ENCODE measurements around the gene GIMAP8. TPM values are rescaled to one million over a fixed set of nuclear protein-coding genes. Genes with fewer than 3 reads are reported as not detected.

Gene GIMAP8
- total and polyA plus RNA-seq, 10 donors = 10.9 to 96.0 (median 54.1) TPM

DNA sequence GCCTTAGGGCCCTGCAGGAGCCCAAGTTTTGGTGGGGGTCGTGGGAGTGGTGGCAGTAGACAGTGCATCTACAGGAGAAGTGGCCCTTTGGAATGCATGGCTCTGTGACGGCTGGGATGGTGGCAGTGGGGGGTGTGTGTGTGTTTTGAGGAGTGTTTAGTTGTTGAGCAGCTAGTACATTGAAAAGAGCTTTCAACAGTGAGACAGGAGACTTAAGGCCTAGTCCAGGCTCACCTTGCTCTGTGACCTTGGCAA lies 44.2 kb upstream of the GIMAP8 start:
- Histone ChIP-seq H3K4me1 (peaks cover 22 to 74% (median 41%) of the 10 kb centered on the region in 6 donors), H3K27ac (peak overlapping the region; percentile 94 to 98 (median 96)), H3K4me3 (peak overlapping the region; percentile 53 to 87 (median 57)), H3K9me3 (no peaks in the 10 kb centered on the region), H3K27me3 (replicated peaks in 1 of 7) (no peaks in the 10 kb centered on the region), H3K36me3 (peaks cover 0 to 32% (median 17%) of the 10 kb centered on the region in 6 donors)
- DNase-seq = peak; percentile 77
- 12 to 25% (median 14%) methylated on average over 2 of the region's 2 CpGs for WGBS, 5 donors
- intact Hi-C loops (cut with DNase I; ENCODE audit: low total_unique reads) = no loop called here
- TF ChIP-seq, protein P1, sequence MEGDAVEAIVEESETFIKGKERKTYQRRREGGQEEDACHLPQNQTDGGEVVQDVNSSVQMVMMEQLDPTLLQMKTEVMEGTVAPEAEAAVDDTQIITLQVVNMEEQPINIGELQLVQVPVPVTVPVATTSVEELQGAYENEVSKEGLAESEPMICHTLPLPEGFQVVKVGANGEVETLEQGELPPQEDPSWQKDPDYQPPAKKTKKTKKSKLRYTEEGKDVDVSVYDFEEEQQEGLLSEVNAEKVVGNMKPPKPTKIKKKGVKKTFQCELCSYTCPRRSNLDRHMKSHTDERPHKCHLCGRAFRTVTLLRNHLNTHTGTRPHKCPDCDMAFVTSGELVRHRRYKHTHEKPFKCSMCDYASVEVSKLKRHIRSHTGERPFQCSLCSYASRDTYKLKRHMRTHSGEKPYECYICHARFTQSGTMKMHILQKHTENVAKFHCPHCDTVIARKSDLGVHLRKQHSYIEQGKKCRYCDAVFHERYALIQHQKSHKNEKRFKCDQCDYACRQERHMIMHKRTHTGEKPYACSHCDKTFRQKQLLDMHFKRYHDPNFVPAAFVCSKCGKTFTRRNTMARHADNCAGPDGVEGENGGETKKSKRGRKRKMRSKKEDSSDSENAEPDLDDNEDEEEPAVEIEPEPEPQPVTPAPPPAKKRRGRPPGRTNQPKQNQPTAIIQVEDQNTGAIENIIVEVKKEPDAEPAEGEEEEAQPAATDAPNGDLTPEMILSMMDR (IDR thresholded peaks at IDR 0.05 in 8 of 11, conservative IDR thresholded peaks at IDR 0.05 in 3 of 11) = no peak
- no peak for TF ChIP-seq POLR2AphosphoS5 (IDR thresholded peaks at IDR 0.05)
- TF ChIP-seq POLR2A (IDR thresholded peaks at IDR 0.05) = no peak

DNA sequence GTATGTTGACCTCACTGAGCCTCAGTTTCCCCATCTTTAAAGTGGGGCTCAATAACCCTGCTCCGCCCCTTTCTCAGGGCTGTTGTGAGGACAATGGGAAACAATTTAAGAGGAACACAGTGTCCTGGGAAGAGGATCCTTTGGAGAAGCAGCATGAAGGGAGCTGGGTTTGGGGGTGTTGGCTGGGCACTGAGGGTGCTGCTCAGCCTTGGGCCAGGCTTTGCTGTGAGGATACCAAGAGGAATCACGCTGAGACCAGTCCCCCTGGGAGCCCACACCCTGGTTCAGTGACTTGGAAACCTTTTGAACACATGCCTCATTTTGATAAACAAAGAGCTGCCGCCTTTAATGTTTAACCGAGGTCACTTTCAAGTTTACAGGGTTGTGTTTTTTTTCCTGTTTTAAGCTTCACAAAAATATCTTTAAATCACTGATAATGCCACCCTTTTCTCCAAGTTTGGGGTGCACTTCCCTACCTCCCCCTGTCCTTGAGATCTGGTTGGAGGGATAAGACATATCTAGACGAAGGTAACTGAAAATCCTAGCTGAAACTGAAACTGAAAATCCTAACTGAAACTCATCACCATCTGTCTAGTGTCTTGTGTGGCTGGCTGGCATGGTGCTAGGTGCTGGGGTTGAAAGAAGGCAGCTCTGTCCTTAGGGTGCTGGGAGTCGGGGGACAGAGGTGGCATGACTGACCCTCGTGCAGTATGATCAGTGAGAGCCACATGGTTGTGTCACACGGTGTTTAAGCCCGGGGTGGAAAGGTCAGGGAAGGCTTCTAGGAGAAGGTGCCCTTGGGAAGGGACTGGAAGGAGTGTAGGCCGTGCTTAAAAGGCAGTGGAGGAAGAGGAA lies 43.6 kb upstream of the GIMAP8 start:
- H3K27me3 ChIP-seq (replicated peaks in 1 of 7) = no peaks in the 10 kb centered on the region
- H3K4me3 ChIP-seq = peak overlapping the region in 7 of 8 donors; percentile 53 to 87 (median 57)
- peaks cover 22 to 68% (median 39%) of the 10 kb centered on the region in 6 donors for H3K4me1 ChIP-seq
- H3K36me3 ChIP-seq = peaks cover 0 to 38% (median 18%) of the 10 kb centered on the region in 6 donors
- intact Hi-C loops (cut with DNase I; ENCODE audit: low total_unique reads) = no loop called here
- 33 to 47% (median 41%) methylated on average over 10 of the region's 10 CpGs for WGBS, 5 donors
- H3K9me3 ChIP-seq = no peaks in the 10 kb centered on the region
- DNase-seq = peak; percentile 82
- TF ChIP-seq, protein P1 (IDR thresholded peaks at IDR 0.05 in 8 of 11, conservative IDR thresholded peaks at IDR 0.05 in 3 of 11) = no peak
- TF ChIP-seq POLR2AphosphoS5 (IDR thresholded peaks at IDR 0.05) (peak in 1 of 3 donors; percentile 35), POLR2A (IDR thresholded peaks at IDR 0.05) (no peak)
- peak overlapping the region; percentile 94 to 98 (median 96) for H3K27ac ChIP-seq

DNA sequence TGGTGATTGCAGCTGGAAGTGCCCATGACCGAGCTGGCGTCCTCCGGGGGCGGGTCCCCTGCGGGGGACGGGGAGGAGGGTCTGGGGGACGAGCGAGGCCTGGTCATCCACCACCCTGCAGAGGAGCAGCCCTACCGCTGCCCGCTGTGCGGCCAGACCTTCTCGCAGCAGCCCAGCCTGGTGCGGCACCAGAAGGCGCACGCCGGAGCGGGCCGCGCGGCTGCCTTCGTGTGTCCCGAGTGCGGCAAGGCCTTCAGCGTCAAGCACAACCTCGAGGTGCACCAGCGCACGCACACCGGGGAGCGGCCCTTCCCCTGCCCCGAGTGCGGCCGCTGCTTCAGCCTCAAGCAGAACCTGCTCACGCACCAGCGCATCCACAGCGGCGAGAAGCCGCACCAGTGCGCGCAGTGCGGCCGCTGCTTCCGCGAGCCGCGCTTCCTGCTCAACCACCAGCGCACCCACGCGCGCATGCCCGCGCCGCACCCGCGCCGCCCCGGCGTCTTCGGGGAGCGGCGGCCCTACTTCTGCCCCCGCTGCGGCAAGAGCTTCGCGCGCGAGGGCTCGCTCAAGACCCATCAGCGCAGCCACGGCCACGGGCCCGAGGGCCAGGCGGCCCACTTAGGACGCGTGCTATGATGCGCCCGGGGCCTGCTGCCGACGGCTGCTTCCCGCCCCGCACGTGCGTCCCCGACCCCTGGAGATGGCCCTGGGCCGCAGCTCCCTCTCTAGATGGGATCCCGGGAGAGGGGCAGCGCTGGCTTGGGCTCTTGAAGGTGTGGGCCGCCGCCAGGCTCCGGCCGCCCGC lies 42.6 kb upstream of the GIMAP8 start:
- H3K4me1 ChIP-seq = peaks cover 22 to 66% (median 37%) of the 10 kb centered on the region in 6 donors
- no peaks in the 10 kb centered on the region for H3K27me3 ChIP-seq (replicated peaks in 1 of 7)
- H3K27ac ChIP-seq = peak overlapping the region; percentile 94 to 98 (median 96)
- H3K9me3 ChIP-seq = no peaks in the 10 kb centered on the region
- peaks cover 0 to 47% (median 18%) of the 10 kb centered on the region in 6 donors for H3K36me3 ChIP-seq
- TF ChIP-seq, protein P1 (IDR thresholded peaks at IDR 0.05 in 8 of 11, conservative IDR thresholded peaks at IDR 0.05 in 3 of 11) = no peak
- no peak for TF ChIP-seq POLR2A (IDR thresholded peaks at IDR 0.05)
- TF ChIP-seq POLR2AphosphoS5 (IDR thresholded peaks at IDR 0.05) = no peak
- 86 to 96% (median 91%) methylated on average over 62 to 91 of the region's 91 CpGs for WGBS, 5 donors
- peak; percentile 82 for DNase-seq
- H3K4me3 ChIP-seq = peak overlapping the region in 1 of 8 donors; percentile 87
- intact Hi-C loops (cut with DNase I; ENCODE audit: low total_unique reads) = no loop called here
